HG03045 (cell line): ENCODE results near the gene METTL3.
"Not testable (repeated sequence)": the region's sequence is repeated elsewhere in the genome, so short reads cannot be mapped to it uniquely, and the experiment has no call there.

Source experiments
- ATAC-seq: cut with Tn5 transposase; IDR thresholded peaks from one replicate; pipeline ENCODE4 v1.9.1; 2021; ENCODE audit warnings: mild to moderate bottlenecking, moderate library complexity; ENCODE audit not compliant: unreplicated experiment

METTL3 gene

DNA sequence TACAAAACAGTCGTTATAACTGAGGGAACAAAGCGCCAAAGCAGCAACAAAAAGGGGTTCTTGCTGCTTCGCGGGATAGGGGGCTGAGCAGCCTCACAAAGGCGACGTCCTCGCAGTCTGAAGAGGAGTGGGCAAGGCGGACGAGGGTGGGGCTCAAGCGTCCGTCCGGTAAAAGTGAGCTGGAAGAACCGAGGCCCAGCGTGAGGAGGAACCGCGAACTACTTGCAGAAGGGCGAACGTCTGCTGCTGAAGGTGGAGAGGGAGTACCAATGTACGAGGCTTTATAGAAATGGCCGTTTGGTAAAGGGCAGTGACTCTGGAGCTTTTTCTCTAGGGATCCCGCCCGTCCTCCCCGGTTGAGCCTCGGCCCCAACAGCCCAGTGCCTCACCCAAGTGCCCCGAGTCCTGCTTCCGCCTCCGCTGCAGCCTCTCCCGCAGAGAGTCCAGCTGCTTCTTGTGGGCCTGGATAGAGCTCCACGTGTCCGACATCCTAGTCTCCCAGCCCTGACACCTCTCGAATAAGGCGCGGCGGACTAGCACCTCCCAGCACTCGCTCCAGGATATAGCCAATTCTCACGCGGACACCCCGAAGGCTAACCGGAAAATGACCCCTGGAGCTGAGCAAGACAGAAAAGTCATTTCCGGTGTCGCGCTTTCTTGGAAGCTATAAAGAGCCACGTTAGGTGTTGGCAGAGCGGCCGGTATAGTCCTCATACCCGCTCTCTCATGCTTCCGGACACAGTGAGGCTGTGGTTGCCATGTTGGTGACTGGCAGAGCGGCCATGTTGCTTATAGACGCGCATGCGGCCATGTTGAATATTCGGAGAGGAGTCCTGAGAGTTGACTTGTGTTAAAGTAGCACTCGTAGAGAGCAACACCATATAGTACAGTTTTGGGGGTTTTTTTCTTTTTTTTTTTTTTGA is at the start of gene METTL3:
Gene METTL3 (minus strand): TSS at position 606 of the 923 bp plus-strand sequence. CDS start 117 bp downstream, at position 489.
- ATAC-seq: peak; percentile 96

DNA sequence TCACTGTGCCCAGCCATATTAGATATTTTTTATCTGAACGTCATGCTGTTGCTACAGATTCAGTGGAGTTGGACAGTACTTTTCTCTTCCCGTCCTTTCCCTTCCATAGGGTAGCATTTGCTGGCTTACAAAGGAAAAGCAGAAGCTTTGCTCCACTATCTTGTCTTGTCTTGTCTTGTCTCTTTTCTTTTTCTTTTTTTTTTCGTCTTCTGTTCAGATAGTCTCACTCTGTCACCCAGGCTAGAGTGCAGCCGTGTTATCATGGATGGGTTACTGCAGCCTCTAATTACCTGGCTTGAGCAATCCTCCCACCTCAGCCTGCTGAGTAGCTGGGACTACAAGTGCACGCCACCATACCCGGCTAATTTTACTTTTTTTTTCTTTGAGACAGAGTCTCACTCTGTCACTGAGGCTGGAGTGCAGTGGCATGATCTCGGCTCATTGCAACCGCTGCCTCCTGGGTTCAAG is 47.6 kb upstream of the METTL3 start:
- ATAC-seq: no peak

DNA sequence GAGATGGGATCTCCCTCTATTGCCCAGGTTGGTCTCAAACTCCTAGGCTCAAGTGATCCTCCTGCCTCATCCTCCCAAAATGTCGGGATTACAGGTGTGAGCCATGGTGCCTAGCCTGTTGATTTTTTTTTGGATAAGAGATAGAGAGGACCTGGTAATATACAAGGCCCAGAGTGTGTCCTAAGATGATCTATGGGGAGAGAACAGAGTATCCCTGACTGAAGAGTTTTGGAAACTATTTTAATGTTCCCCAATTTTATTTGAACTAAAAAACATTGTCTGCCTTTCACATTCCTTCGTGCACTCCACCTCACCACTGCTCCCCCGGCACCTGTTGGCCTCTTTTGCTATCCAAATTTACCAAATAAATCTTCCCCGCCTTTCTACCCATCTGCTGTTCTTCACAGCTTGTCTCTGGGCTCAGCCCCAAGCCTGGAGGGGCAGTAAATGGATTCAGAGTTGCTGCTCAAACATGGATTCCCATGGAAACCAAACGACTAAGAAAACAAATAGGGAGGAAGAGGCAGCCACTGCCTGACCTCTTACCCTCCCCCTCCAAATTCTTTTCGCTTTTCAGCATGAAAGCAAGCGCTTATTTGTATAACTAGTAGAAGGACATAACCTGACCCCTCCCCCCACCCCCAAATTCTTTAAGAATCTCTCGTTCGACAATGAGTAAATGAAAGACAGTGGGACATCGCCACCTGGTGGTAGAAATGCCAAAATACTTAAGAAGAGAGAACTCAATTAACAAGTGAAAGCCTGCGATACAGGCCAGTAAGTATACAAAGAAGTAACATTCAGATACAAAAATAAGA is 46.2 kb upstream of the METTL3 start:
- no peak for ATAC-seq

DNA sequence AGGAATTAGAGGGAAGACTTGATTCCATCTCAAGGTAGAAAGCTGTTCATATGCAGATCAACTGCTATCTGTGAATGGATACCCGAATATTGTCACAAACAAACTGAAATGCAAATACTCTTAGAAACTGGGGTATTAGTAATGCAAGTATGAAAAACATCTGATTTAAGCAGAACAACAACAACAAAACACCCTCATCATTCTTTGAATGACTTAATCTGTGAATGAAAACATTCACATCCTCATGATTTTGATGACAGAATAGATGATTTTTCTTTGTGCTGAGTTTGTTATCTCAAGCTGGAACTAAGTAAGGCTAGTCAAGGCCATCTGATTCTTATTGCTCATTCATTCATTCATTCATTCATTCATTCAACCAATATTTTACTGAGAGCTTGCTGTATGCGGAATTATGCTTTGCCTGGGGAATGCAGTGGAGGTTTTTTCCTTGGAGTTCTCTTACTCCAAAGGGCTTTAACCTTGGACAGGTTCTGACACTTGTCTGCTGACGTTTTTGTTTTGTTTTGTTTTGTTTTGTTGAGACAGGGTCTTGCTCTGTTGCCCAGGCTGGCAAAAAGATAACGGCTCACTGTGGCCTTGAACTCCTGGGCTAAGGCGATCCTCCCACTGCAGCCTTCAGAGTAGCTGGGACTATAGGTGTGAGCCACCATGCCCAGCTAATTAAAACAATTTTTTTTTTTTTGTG is 45.4 kb upstream of the METTL3 start:
- ATAC-seq: no peak

DNA sequence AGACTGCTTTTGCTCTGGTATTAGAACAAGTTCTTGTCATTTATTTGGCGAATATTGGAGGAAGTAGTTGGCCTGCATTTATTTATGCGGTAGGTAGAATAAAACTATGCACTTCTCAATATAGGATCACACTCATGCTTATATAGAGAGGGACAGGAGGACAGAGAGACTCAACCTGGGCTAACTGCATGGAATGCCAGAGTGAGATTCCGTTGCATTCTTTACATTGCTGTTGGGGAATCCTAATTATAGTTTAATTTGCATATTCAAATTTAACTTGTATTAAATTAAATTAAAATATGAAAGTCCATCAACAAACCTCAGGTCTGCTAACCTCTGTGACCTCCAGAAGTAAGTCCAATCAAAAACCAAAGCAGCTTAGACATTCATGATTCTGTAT is 42.1 kb upstream of the METTL3 start:
- ATAC-seq: no peak

DNA sequence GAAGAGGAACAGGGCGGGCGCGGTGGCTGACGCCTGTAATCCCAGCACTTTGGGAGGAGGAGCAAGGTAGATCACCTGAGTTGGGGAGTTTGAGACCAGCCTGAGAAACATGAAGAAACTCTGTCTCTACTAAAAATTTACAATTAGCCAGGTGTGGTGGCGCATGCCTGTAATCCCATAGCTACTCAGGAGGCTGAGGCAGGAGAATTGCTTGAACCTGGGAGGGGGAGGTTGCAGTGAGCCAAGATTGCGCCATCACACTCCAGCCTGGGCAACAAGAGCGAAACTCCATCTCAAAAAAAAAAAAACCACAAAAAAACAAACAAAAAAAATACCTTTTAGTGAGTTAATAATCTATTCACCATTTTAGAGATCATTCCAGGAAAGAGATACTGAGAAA is 33.4 kb upstream of the METTL3 start:
- ATAC-seq: not testable (repeated sequence)

DNA sequence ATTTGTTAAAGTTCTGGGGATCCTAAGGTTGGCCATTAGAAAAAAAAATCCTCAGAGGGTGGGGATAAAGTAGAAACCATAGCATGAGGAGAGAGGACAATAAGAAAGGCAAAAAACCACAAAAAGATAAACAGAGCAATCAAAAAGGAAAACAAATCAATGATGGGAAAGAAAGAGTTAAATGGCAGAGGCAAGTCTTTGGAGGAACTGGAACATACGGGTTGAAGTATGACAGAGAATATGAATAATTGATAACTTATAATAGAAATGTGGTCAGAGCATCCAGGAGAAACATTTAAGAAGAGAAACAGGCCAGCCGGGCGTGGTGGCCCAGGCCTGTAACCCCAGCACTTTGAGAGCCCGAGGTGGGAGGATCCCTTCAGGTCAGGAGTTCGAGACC is 32.8 kb upstream of the METTL3 start:
- ATAC-seq: no peak

DNA sequence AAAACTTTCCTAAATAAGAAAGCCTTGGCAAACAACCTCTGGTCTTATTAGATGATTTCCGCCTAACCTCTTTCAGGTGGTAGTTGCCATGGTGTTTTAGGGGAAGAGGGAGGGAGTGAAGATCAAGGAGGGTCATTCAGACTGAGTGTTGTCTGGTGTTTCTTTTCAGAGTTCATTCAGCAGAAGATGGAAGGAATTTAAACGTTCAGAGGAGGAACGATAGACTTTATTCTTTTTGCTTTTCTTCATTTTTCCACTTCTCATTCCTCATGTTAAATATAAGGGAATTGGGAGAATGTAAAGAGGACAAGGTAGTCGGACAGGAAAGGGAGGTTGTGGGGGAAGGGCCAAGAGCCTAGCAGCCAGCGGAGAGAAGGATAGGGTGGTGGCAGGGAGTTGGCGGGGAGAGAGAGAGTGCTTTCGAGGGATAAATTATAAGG is 32.4 kb upstream of the METTL3 start:
- no peak for ATAC-seq

DNA sequence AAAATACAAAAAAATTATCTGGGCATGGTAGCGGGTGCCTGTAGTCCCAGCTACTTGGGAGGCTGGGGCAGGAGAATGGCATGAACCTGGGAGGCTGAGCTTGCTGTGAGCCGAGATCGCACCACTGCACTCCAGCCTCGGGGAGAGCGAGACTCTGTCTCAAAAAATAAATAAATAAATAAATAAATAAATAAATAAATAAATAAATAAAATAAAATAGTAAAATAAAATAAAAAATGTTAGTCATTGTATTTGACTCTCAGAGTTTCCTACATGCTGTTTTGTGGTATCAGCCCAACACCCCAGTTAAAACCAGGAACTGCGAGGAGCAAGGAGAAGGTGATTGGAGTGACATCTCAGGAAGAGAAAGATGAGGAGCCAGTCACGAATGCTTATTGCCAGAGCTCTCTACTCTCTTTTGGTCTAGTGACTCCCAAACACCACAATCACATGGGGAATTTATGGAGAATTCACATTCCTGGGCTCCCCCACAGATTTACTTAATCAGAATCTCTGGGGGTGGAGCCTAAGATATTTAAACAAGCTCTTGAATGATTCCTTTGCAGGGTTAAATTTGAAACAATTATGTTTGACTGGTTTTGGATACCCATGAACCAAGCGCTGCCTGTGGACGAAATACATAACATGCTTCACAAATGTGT is 30.4 kb upstream of the METTL3 start:
- no peak for ATAC-seq

DNA sequence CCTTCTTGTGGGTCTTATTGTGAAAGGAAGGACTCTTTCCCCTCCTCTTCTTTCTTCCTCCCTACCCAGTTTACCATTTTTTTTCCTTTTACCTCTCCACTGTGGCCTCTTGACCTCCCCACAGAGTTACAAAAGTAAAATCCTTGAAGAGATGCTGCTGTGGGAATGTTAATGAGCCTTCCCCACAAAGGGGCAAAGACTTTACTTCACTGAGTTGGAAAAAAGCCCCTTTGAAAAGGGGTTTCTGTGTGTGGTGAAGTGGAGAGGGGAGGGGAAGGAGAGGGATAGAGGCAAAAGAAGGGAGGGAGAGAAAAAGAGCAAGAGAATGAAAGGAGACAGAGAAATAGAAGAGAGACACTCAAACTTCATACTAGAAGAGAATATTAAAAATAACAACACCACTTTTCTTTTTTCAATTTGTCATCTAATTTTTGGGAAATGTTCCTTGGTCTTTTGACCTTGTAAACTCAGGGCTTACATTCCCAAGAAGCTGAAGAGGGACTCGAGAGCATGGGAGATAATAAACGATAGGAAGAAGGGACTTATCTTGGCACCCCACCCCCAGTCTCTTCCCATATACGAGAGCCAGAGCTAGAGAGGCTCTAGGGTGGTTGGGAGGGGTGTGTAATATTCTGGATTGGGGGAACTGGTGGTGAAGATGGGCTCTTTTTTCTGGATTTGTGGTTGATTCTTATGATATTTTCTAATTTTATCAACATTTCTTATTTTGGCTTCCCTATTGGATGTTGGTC is 28.2 kb upstream of the METTL3 start:
- no peak for ATAC-seq

DNA sequence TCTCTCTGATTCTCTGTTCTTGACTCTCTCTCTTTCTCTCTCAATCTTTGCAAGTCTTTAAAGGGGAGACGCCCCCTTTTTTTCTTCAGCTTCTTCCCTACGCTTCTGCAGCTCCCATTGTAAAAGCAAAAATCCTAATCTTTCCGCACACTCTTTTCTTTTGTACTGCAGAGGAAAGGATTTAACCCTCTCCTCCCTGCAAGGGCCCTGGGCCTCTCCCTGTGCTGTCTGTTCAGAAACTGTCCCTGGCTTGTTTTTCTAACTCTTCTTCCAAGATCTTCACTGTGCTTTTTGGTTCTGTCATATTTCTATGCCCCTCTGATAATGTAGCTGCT is 25.9 kb upstream of the METTL3 start:
- ATAC-seq: no peak

DNA sequence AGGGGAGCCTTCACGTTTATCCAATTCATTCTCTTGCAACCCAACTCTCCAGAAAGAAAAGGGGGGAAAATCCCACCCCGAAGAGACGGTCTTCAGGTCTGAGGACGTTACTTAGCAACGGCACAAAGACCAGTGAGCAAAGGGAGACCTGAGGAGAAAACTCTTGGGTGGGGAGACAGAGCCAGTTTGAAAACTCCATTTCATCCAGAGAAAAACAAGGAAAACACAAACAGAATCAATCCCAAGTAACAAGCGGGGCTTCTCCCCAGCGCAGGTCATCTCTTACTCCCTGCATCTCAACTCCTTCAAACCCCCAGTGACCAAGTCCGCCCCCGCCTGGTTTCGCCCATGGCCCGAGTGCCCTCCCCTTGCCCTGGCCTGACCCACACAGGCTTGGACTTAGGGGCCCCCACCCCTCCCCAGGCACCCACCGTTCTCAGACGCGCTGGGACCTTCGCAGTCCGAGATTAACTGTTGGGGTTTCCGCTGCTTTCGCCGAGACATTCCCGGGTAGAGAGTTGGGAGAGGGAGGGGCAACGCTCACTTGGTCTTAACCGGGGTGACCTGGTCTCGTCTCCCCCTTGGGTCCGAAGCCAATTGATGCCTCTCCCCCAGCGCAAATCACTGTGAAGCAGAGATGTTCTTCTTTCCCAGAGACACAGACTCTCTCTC is 25.4 kb upstream of the METTL3 start:
- ATAC-seq: no peak

DNA sequence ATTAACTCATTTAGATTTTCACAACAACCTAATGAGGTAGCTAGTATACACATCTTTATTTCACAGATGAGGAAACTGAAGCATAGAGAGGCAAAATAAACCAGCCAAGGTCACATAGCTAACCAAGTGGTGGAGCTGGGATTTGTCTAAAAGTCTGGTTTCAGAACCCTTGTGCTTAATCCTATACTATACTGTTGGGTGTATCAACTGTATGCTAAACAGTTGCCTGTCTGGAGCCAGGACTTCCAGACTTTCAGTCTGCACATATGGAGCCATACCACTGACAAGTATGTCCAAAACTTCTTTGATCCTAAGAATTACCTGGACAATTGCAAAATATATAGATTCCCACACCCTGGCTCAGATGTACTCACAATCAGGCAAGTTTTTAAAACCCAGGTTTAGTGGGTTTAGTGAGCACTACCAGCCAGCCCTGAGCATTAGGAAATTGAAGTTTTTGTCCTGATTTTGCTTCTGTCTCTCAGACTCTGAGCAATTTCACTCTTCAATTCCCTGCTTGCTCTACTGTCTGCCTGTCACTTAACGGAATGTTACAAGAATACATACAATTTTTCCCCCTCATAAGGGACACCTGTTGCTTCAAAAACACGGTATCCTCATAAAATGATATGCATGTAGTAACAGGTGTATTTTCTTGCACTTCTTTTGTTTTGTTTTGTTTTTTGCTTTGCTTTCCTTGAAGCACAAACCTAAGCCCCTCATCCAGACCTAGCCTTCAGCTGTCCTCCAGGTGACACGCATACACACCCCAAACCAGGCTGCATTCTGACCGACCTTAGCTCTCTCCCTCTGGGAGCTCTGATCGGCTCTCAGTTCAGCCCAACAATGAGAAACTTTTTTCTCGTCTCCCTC is 24.6 kb upstream of the METTL3 start:
- ATAC-seq: no peak

DNA sequence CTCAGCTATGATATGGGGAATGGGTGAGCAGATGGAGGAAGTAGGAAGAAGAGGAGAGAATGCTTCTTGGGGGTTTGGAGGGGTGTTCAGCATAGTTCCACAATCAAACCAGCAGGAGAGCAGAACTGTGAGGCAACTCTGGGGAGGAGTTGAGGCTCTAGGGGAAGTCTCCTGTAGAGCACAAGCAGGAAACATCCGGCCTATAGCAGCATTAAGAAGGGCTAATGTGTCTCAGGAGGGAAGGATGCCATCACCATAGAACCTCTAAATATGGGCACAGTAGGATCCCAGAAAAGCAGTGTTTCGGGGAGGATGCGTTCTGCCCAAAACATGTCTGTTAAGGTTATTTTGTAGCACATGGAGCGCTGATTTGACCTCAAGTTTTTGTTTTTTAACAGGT is 23.4 kb upstream of the METTL3 start:
- ATAC-seq: no peak

DNA sequence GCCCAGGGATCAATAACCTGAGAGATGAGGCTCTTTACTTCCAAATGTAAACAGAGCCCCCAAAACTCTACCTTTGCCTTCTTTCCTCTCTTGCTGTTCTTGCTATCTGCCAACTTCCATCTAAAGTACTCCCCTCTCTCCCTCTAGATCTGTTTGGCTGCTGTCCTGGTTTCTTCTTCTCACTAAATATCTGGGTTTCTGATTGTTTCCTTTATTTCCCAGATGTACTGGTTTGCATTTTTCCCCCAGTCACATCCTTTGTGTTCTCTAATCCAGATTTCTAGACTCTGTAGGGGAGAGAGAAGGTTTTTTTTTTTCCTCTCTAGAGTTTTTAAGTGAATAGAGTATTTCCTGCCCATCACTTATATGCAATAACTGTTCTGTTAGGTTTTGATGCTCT is 22.2 kb upstream of the METTL3 start:
- ATAC-seq: no peak

DNA sequence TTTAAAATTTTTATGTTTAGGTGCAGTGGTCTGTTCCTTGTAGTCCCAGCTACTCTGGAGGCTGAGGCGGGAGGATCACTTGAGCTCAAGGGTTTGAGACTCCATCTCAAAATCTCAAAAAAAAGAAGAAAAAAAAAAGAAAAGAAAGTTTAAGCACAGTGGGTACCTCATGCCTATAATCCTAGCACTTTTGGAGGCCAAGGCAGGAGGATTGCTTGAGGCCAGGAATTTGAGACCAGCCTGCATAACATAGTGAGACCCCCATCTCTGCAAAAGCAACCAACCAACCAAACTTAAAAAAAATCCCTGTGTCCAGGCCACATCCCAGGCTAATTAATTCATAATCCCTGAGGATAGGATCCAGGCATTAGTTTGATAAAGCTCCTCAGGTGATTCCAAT is 18.4 kb upstream of the METTL3 start:
- ATAC-seq: no peak

DNA sequence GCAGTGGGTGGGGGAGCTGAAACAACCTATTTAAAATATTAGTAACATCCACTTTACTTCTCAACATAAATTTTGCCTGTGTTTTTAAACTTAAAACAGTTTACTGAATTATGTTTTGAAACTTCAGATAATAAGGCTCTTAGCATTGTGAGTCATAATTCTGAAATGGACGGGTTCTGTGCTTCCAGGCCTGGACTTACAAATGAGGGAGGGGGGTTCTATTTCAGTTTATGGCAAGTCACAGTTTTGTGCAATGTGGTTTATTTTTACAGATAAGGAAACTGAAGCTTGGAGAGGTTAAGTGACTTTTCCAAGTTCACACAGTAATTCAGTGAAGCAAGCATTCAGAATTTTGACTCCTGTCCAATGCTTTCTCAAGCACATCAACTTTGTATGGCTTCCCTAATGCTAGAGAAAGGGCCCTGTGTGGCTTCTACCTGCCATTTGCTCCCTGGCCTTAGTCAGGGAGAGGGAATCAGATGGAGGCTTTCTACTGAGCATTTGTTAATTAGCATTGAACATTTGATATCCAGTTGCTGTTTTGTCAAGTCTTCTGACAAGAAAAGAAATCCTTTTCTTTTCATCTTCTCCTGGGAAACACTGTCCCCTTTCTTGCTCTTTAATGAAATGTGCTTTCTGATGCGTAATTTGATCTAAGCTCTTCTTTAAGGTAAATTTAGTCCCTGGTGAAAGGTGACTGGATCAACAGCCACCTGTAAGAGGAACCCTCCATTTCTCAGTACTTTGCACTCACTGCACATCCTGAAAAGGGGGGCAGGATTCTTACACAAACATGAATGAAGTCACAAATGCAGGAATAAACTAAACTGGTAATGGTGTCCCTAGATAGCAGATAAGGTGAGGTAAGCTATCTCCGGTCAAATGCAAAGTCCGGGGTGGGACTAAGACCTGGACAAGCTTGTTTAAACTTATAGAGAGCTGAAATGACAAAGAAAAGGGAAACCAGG is 17.5 kb upstream of the METTL3 start:
- ATAC-seq: no peak
